ENCODE data around the gene SUCLG2. TPM values are rescaled to one million over a fixed set of nuclear protein-coding genes. Genes with fewer than 3 reads are reported as not detected.
"Not testable (repeated sequence)": the region's sequence is repeated elsewhere in the genome, so short reads cannot be mapped to it uniquely, and the experiment has no call there.

Gene SUCLG2
- polyA plus RNA-seq, 1 experiment = 21.3 TPM

DNA sequence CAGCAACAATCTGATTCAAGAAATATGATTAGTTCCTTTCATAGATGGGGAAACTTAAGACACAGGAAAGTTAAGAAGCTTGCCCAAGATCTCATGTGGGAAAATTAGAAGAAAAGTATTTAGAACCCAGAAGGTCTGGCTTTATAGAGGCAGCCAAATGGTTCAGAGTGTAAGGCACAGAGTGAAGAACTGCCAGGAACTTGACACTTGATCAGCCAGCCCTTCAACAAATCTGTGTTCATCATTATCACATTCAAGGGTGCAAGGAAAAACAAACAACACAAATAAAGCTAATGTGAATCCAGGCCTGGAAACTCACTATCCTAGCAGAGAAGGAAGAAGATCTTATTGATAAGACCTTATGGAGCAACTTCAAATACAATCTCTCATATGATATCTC is 62.4 kb downstream of the SUCLG2 start:
- Histone ChIP-seq H3K4me3 (ENCODE audit: low read depth, low read length) (no peak overlapping the region), H3K36me3 (ENCODE audit: control insufficient read depth, insufficient read depth, low read length) (no peaks in the 10 kb centered on the region), H3K27me3 (ENCODE audit: control insufficient read depth, insufficient read depth, low read length) (no peaks in the 10 kb centered on the region)
- TF ChIP-seq, protein P1, sequence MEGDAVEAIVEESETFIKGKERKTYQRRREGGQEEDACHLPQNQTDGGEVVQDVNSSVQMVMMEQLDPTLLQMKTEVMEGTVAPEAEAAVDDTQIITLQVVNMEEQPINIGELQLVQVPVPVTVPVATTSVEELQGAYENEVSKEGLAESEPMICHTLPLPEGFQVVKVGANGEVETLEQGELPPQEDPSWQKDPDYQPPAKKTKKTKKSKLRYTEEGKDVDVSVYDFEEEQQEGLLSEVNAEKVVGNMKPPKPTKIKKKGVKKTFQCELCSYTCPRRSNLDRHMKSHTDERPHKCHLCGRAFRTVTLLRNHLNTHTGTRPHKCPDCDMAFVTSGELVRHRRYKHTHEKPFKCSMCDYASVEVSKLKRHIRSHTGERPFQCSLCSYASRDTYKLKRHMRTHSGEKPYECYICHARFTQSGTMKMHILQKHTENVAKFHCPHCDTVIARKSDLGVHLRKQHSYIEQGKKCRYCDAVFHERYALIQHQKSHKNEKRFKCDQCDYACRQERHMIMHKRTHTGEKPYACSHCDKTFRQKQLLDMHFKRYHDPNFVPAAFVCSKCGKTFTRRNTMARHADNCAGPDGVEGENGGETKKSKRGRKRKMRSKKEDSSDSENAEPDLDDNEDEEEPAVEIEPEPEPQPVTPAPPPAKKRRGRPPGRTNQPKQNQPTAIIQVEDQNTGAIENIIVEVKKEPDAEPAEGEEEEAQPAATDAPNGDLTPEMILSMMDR (IDR thresholded peaks at IDR 0.05; ENCODE audit: insufficient read depth, low read depth, low read length) = no peak
- ChIA-PET POLR2A (no interaction called here), CTCF (no interaction called here)
- no peak for DNase-seq (ENCODE audit: low read depth)

- POLR2A ChIA-PET = no interaction called here
- no peak overlapping the region for H3K4me3 ChIP-seq (ENCODE audit: low read depth, low read length)
- TF ChIP-seq, protein P1 (IDR thresholded peaks at IDR 0.05; ENCODE audit: insufficient read depth, low read depth, low read length) = no peak
- DNase-seq (ENCODE audit: low read depth) = no peak
- H3K36me3 ChIP-seq (ENCODE audit: control insufficient read depth, insufficient read depth, low read length) = no peaks in the 10 kb centered on the region
- H3K27me3 ChIP-seq (ENCODE audit: control insufficient read depth, insufficient read depth, low read length) = no peaks in the 10 kb centered on the region
- CTCF ChIA-PET = interaction anchor here (1.9 kb wide), 1 partner anchor 17 kb away, joined by 5 read pairs; no protein-coding TSS in a partner anchor
Measured at GRCh38 chr3:67587811-67588210, 66.6 kb downstream of the SUCLG2 start.

DNA sequence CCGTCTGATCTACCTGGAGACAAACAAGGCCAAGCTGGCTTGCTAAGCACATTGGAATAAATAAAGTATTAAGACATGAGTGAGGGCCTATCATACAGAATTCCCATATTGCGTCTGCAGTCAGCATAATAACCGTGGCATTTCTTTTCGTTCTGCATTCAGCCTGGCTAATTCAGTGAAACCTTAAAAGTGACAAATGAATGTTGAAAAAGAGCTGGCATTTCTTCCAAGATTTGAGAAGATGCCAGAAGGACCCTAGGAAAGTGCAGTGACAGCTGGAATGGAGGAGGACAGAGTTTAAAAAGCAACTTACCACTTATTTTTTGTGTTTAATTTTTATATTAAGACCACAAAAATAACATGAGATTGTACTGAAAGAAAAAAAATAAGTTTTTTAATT is 67.1 kb downstream of the SUCLG2 start:
- TF ChIP-seq, protein P1 (IDR thresholded peaks at IDR 0.05; ENCODE audit: insufficient read depth, low read depth, low read length) = no peak
- ChIA-PET CTCF (interaction anchor here (0.6 to 1.9 kb wide), 2 partner anchors 18 to 25 kb away, joined by 3 to 5 read pairs; no protein-coding TSS in a partner anchor), POLR2A (no interaction called here)
- no peaks in the 10 kb centered on the region for H3K36me3 ChIP-seq (ENCODE audit: control insufficient read depth, insufficient read depth, low read length)
- no peak overlapping the region for H3K4me3 ChIP-seq (ENCODE audit: low read depth, low read length)
- DNase-seq (ENCODE audit: low read depth) = no peak
- H3K27me3 ChIP-seq (ENCODE audit: control insufficient read depth, insufficient read depth, low read length) = no peaks in the 10 kb centered on the region

GRCh38 chr3:67584608-67585007 is 69.8 kb downstream of the SUCLG2 start:
- H3K36me3 ChIP-seq (ENCODE audit: control insufficient read depth, insufficient read depth, low read length); DNase-seq (ENCODE audit: low read depth); H3K27me3 ChIP-seq (ENCODE audit: control insufficient read depth, insufficient read depth, low read length); H3K4me3 ChIP-seq (ENCODE audit: low read depth, low read length); POLR2A ChIA-PET: not testable (repeated sequence)
- CTCF ChIA-PET = interaction anchor here (1.0 kb wide), 1 partner anchor 102 kb away, joined by 3 read pairs; no protein-coding TSS in a partner anchor

DNA sequence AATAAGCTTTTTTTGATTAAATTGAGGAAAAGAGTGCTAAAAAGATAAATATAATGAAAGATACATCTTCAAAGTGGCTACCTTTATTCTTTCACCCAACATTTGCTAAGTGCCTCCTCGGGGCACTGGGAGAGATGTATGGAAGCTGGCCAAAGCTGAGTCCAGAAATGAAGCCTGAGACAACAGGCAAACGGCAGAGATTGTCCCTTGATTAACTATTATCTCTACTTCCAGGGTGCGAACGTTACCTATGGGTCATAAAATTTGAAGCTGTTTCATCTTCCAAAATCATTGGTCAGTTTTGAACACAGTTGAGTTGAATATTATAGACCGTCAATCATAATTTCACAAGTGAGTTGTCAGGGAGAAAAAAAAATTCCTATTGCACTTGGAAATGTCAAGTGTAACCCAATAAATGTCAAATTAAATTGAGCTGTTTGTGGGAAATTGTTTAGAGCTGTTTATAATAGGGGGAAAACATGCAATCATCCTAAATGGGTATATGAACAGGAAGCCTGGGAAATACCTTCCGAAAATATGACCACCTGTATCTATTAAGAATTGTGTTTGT is 73.9 kb downstream of the SUCLG2 start:
- no peak for DNase-seq (ENCODE audit: low read depth)
- ChIA-PET CTCF (interaction anchor here (1.2 kb wide), 1 partner anchor 8 kb away, joined by 3 read pairs; no protein-coding TSS in a partner anchor), POLR2A (no interaction called here)
- Histone ChIP-seq H3K27me3 (ENCODE audit: control insufficient read depth, insufficient read depth, low read length) (no peaks in the 10 kb centered on the region), H3K4me3 (ENCODE audit: low read depth, low read length) (no peak overlapping the region), H3K36me3 (ENCODE audit: control insufficient read depth, insufficient read depth, low read length) (peaks cover 1% of the 10 kb centered on the region; the same call in 1 of the 2 replicates)
- TF ChIP-seq, protein P1 (IDR thresholded peaks at IDR 0.05; ENCODE audit: insufficient read depth, low read depth, low read length) = no peak

- Histone ChIP-seq H3K27me3 (ENCODE audit: control insufficient read depth, insufficient read depth, low read length) (no peaks in the 10 kb centered on the region), H3K36me3 (ENCODE audit: control insufficient read depth, insufficient read depth, low read length) (peaks cover 1% of the 10 kb centered on the region; the same call in 1 of the 2 replicates), H3K4me3 (ENCODE audit: low read depth, low read length) (no peak overlapping the region)
- DNase-seq (ENCODE audit: low read depth) = no peak
- ChIA-PET POLR2A (no interaction called here), CTCF (no interaction called here)
- TF ChIP-seq, protein P1 (IDR thresholded peaks at IDR 0.05; ENCODE audit: insufficient read depth, low read depth, low read length) = no peak
Measured at GRCh38 chr3:67578416-67578815, 76.0 kb downstream of the SUCLG2 start.
